Pancreas (tissue), 10 donors: ENCODE measurements around the gene XPO6. TPM values are rescaled to one million over a fixed set of nuclear protein-coding genes. Genes with fewer than 3 reads are reported as not detected.

Experiments used
- ATAC-seq, 4 donors: fragments of 200-7000 bp; cut with Tn5 transposase; one replicate each; pipeline versions ENCODE4 v1.8.0 to v1.9.1; 2020; ENCODE audit warnings: mild to moderate bottlenecking in 4 of 4, moderate library complexity in 4 of 4
- DNase-seq, 6 donors: peaks; one replicate each; pipeline ENCODE4 v3.0.0-alpha.2; 2020
- FAIRE-seq: peaks from 2 replicates; lab custom pipeline; 2012; peaks lifted over from hg19 to GRCh38; lab: Jason Lieb, UNC
- H3K27ac ChIP-seq, 4 donors: fragments of 200-600 bp; sonication (generic); 1 replicate in 3 of 4; 2 replicates in 1 of 4; pipeline versions ENCODE4 v1.5.0 to v1.8.0; 2020
- H3K27me3 ChIP-seq, 4 donors: fragments of 200-600 bp; one replicate each; pipeline ENCODE4 v1.8.0; 2021
- H3K36me3 ChIP-seq, 3 donors: fragments of 200-600 bp; sonication (generic) in 1 of 3; one replicate each; pipeline versions ENCODE4 v1.5.0 to v1.8.0; 2020 to 2021
- H3K4me1 ChIP-seq, 3 donors: fragments of 200-600 bp; one replicate each; pipeline ENCODE4 v1.8.0; 2021
- H3K4me3 ChIP-seq, 4 donors: fragments of 200-600 bp; sonication (generic) in 2 of 4; one replicate each; pipeline versions ENCODE4 v1.5.0 to v1.8.0; 2020 to 2021
- H3K9me3 ChIP-seq, 4 donors: fragments of 200-600 bp; one replicate each; pipeline ENCODE4 v1.8.0; 2021
- WGBS, 2 donors: extraction: QIAGEN DNeasy Blood & Tissue Kit; methylation state at CpG; one replicate each; pipeline ENCODE4 v1.1.7; 2013; 5-methylcytosine and 5-hydroxymethylcytosine counted together
- intact Hi-C, 3 donors: fragments of 100-400 bp; cut with DNase I; formaldehyde crosslinking; loops; one replicate each; pipeline versions ENCODE4 v1.11.1 to v1.14.2; 2022
- polyA plus RNA-seq, 2 donors: library from polyadenylated mRNA; stranded (reverse); fragments of 200-250 nt; gene quantifications; one replicate each; pipeline ENCODE4 v1.2.3, GENCODE V29; 2013
- total RNA-seq, 6 donors: library from RNA; stranded (reverse); fragmentation: NEBNext Ultra II Directional in 4 of 6; extraction: Animal tissue kit (Norgen Biotek cat#: 25700) in 4 of 6; gene quantifications; one replicate each; pipeline versions ENCODE4 v1.2.1 to v1.2.4, GENCODE V29; 2021 to 2023
- TF ChIP-seq, protein P1 (sequence below), 4 donors: fragments of 200-600 bp; sonication (generic) in 3 of 4; IDR thresholded peaks; one replicate each; pipeline versions ENCODE4 v1.5.0 to v1.8.0; 2021; ENCODE audit warnings: antibody characterized with exemption in 4 of 4
- donor health status: healthy with polysubstance abuse.
- donor health status: DM: no; HTN: no; CAD: no; lungs with moderate emphysema.
- donor health status: DM: no; HTN: no; CAD: no.
- donor health status: control.
- donor health status: control.
- donor health status: Bipolar disorder and iron deficiency.
- donor health status: DM: yes; HTN: yes; CAD: no.
- donor health status: DM: no; HTN: no; CAD: no.
- donor health status: DM: no; HTN: no; CAD: no.
- donor health status: DM: yes; HTN: yes; CAD: no.

Gene XPO6
- total and polyA plus RNA-seq, 8 donors: 32.6 to 73.6 (median 38.5) TPM

DNA sequence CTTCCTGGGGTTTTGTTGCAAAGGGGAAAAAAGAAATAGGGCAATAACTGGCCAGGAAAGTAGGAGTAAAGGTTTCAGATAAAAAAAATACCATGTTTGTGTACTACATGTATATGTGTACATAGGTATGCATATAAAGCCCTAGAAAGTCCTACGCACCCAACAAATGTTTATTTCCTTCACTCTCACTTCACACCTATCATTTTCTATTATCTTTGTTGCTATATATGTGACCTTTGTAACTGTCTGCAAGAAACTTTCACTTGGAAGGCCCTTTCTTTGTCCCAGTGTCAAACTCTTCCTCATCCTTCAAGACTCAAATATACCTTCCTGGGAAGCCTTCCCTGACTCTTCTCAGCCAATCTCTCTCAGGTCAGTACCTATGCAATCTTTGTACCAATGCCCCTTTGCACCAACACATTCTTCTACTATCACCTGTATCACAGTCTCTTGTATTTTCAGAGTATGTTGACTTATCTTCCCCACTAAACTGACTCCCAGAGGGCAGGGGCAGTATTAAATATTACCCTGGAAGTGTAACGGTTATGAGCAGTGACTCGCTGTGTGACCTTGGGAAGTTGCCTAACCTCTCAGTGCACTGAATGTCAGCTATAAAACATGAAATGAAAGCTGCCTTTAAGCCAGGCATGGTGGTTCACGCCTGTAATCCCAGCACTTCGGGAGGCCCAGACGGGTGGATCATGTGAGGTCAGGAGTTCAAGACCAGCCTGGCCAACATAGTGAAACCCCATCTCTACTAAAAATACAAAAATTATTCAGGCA lies 6.5 kb downstream of the XPO6 start:
- intact Hi-C loops: no loop called here
- H3K27me3 ChIP-seq: no peaks in the 10 kb centered on the region
- no peak overlapping the region for H3K27ac ChIP-seq
- TF ChIP-seq, protein P1, sequence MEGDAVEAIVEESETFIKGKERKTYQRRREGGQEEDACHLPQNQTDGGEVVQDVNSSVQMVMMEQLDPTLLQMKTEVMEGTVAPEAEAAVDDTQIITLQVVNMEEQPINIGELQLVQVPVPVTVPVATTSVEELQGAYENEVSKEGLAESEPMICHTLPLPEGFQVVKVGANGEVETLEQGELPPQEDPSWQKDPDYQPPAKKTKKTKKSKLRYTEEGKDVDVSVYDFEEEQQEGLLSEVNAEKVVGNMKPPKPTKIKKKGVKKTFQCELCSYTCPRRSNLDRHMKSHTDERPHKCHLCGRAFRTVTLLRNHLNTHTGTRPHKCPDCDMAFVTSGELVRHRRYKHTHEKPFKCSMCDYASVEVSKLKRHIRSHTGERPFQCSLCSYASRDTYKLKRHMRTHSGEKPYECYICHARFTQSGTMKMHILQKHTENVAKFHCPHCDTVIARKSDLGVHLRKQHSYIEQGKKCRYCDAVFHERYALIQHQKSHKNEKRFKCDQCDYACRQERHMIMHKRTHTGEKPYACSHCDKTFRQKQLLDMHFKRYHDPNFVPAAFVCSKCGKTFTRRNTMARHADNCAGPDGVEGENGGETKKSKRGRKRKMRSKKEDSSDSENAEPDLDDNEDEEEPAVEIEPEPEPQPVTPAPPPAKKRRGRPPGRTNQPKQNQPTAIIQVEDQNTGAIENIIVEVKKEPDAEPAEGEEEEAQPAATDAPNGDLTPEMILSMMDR (IDR thresholded peaks at IDR 0.05): no peak
- ATAC-seq (no peak), FAIRE-seq (no peak), DNase-seq (no peak)
- no peaks in the 10 kb centered on the region for H3K9me3 ChIP-seq
- H3K4me3 ChIP-seq: no peak overlapping the region
- WGBS, 2 donors: 81 to 87% methylated on average over 6 of the region's 6 CpGs
- H3K36me3 ChIP-seq: no peaks in the 10 kb centered on the region
- H3K4me1 ChIP-seq: peaks cover 0 to 6% (median 3%) of the 10 kb centered on the region in 3 donors

- WGBS, 2 donors: 87 to 89% methylated on average over 6 of the region's 6 CpGs
- H3K27me3 ChIP-seq: no peaks in the 10 kb centered on the region
- ATAC-seq: no peak
- TF ChIP-seq, protein P1 (IDR thresholded peaks at IDR 0.05): no peak
- H3K27ac ChIP-seq: no peak overlapping the region
- no peak overlapping the region for H3K4me3 ChIP-seq
- peaks cover 0 to 3% (median under 1%) of the 10 kb centered on the region in 3 donors for H3K4me1 ChIP-seq
- H3K36me3 ChIP-seq: no peaks in the 10 kb centered on the region
- DNase-seq: no peak
- H3K9me3 ChIP-seq: no peaks in the 10 kb centered on the region
- intact Hi-C loops: no loop called here
- no peak for FAIRE-seq
Measured at GRCh38 chr16:28204622-28205021, 7.1 kb downstream of the XPO6 start.

DNA sequence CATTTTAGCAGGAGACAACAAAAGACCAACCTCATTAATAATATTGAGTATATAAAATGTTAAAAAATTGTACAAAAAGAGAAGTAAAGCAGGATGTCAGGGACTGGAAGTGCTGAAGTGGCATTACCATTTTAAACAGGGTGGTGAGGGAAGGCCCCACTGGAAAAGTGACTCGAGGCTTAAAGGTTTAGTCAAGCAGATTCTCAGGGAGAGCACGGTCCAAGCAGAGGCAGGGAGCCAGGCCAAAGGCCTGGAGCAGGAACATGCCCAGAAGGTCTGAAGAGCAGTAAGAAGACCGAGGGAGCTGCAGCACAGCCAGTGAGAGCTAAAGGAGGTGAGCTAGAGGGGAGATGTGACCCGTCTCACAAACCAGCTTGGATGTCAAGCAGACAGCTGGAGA lies 7.6 kb downstream of the XPO6 start:
- no peak for FAIRE-seq

DNA sequence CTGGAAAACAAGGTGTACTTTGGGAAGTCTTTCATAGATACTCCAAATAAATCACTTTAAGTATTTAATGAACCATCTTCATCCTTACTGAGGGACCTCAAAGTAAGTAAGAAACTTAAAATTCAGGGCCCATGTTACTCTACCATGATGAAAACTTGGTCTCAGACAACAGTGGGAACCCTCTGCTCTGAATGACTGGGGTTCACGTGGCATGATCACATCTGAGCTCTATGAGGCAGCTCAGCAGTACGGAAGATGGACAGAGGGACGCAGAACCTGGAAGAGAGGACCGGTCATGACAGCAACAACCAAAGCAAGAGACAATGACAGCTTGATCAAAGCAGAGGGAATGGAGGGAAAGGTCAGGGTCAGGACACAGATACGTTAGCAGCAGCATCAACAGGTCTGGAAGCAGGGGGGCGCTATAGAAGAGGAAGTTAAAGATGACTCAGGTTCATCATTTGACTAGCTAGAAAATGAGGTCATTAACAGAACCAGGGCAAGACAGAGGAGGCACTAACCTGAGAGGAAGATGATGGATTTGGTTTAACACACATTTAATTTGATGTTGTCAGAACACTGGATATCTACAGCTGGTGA lies 9.5 kb downstream of the XPO6 start:
- intact Hi-C loops: no loop called here
- TF ChIP-seq, protein P1 (IDR thresholded peaks at IDR 0.05): no peak
- Histone ChIP-seq H3K4me1 (no peaks in the 10 kb centered on the region), H3K9me3 (no peaks in the 10 kb centered on the region), H3K4me3 (no peak overlapping the region), H3K36me3 (no peaks in the 10 kb centered on the region), H3K27ac (no peak overlapping the region), H3K27me3 (no peaks in the 10 kb centered on the region)
- no peak for ATAC-seq
- no peak for FAIRE-seq
- no peak for DNase-seq
- 93 to 94% methylated on average over 6 of the region's 6 CpGs for whole genome bisulfite sequencing, 2 donors

More for the DNA sequence above, 7.6 kb downstream of the XPO6 start:
- ATAC-seq (no peak), DNase-seq (no peak)
- WGBS, 2 donors: 84 to 91% methylated on average over 4 of the region's 4 CpGs
- Histone ChIP-seq H3K27me3 (no peaks in the 10 kb centered on the region), H3K27ac (no peak overlapping the region), H3K9me3 (no peaks in the 10 kb centered on the region), H3K36me3 (no peaks in the 10 kb centered on the region), H3K4me1 (peaks cover 0 to 3% (median 0%) of the 10 kb centered on the region in 3 donors), H3K4me3 (no peak overlapping the region)
- intact Hi-C loops: no loop called here
- TF ChIP-seq, protein P1 (IDR thresholded peaks at IDR 0.05): no peak

GRCh38 chr16:28200661-28201060 lies 11.1 kb downstream of the XPO6 start:
- no peaks in the 10 kb centered on the region for H3K9me3 ChIP-seq
- 85 to 88% methylated on average over 5 of the region's 5 CpGs for WGBS, 2 donors
- intact Hi-C loops: no loop called here
- FAIRE-seq (no peak), DNase-seq (no peak), ATAC-seq (no peak)
- H3K36me3 ChIP-seq: no peaks in the 10 kb centered on the region
- no peaks in the 10 kb centered on the region for H3K27me3 ChIP-seq
- H3K27ac ChIP-seq: no peak overlapping the region
- no peak overlapping the region for H3K4me3 ChIP-seq
- no peaks in the 10 kb centered on the region for H3K4me1 ChIP-seq
- TF ChIP-seq, protein P1 (IDR thresholded peaks at IDR 0.05): no peak
